AG10803 (cell line): ENCODE measurements around the gene FMNL2.
"Not testable (repeated sequence)": the region's sequence is repeated elsewhere in the genome, so short reads cannot be mapped to it uniquely, and the experiment has no call there.

Source experiments
- DNase-seq: peaks from one replicate; pipeline ENCODE4 v3.0.0; 2010; ENCODE audit warnings: low read depth
- H3K4me3 ChIP-seq: 2 replicates; pipeline ENCODE4 v1.5.1; 2011; ENCODE audit warnings: mild to moderate bottlenecking, low read length, control low read depth
- TF ChIP-seq, protein P1 (sequence below): conservative IDR thresholded peaks from 2 replicates; pipeline ENCODE4 v1.5.1; 2011; ENCODE audit warnings: mild to moderate bottlenecking, low read length, control low read depth, inconsistent platforms

Gene FMNL2

DNA sequence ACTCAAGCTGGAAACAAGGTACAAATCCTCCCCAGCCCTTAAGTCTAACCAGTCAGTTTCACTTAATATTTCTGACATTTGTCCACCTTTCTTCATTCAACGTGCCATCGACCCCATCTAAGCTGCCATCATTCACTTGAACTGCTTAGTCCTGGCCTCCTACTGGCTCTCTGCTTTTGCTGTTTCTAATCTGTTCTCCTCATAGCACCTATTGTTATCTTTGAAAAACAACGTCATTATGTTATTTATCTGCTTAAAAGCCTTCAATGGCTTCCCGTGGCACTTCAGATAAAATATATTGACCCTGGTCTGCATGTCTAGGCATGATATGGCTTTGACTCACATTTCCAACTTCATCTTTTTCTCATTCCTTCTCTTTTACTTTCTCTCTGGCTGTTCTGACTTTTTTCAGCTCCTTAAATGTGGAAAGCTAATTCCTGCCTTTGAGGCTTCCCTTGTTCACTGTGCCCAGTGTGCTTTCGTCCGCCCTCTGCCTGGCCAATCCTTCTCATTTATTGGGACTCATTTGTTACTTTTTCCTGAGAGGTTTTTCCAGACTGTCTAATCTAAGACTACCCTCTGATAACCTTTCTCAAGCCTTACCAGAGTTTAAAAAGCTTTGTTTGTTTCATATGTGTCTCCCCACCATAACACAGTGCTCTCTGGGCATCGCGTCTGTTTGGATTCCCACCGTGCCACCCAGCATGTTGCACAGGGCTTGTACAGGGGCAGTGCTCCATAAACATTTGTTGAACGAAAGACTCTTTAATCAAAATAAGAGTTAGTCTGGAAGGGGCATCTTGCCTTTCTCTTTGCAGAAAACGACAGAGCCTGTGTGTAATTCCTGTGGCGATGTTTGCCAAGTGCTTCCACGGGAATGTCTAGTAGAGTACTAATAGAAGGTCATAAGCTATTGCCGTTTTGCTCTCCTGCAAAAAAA, 183.9 kb downstream of the FMNL2 start:
- no peak overlapping the region for H3K4me3 ChIP-seq
- DNase-seq, result no peak
- TF ChIP-seq, protein P1, sequence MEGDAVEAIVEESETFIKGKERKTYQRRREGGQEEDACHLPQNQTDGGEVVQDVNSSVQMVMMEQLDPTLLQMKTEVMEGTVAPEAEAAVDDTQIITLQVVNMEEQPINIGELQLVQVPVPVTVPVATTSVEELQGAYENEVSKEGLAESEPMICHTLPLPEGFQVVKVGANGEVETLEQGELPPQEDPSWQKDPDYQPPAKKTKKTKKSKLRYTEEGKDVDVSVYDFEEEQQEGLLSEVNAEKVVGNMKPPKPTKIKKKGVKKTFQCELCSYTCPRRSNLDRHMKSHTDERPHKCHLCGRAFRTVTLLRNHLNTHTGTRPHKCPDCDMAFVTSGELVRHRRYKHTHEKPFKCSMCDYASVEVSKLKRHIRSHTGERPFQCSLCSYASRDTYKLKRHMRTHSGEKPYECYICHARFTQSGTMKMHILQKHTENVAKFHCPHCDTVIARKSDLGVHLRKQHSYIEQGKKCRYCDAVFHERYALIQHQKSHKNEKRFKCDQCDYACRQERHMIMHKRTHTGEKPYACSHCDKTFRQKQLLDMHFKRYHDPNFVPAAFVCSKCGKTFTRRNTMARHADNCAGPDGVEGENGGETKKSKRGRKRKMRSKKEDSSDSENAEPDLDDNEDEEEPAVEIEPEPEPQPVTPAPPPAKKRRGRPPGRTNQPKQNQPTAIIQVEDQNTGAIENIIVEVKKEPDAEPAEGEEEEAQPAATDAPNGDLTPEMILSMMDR, result no peak

DNA sequence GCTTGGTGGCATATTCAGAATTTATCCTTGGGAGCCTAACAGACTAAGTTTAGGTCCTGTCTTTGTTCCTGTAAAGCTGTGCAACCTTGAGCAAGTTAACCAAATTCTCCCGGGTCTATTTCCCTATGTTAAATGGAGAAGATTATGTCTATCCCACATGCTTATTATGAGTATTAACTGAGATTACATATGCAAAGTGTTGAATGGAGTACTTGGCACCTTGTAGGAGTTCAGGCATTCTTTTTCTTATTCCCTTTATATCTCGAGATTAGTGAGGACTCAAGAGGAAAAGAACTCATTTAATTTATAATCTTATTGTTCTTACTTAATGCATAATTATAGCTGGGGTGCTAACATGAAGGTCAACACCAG, 184.6 kb downstream of the FMNL2 start:
- TF ChIP-seq, protein P1, result no peak
- DNase-seq, result no peak

DNA sequence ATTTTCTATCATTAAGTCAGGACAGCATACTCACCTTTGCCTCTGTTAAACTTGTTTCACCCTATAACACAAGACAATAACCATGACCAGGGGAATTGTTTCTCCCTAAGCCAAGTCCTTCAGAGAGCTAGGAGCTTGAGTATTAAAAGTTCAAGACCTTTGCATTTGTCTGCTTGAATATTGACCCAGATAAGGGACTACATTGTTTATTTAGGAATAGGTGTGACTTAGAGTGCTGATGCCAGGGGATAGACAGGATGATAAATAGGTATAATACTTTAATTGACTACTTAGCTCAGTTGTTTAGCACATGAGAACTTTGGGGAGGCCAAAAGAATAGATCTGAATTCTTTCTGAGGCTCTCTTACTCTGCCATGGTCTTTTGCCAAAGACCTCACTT, 185.8 kb downstream of the FMNL2 start:
- no peak overlapping the region for H3K4me3 ChIP-seq
- TF ChIP-seq, protein P1, result no peak
- DNase-seq, result no peak

More for the DNA sequence above, 184.6 kb downstream of the FMNL2 start:
- no peak overlapping the region for H3K4me3 ChIP-seq

DNA sequence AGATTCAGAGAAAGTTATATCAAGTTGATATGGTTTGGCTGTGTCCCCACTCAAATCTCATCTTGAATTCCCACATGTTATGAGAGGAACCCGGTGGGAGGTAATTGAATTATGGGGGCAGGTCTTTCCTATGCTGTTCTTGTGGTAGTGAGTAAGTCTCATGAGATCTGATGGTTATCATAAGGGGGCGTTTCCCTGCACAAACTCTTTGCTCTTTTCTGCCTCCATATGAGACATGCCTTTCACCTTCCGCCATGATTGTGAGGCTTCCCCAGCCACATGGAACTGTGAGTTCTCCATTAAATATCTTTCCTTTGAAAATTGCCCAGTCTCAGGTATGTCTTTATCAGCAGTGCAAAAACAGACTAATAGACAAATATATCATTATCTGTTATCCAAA, 187.5 kb downstream of the FMNL2 start:
- H3K4me3 ChIP-seq, DNase-seq: not testable (repeated sequence)

DNA sequence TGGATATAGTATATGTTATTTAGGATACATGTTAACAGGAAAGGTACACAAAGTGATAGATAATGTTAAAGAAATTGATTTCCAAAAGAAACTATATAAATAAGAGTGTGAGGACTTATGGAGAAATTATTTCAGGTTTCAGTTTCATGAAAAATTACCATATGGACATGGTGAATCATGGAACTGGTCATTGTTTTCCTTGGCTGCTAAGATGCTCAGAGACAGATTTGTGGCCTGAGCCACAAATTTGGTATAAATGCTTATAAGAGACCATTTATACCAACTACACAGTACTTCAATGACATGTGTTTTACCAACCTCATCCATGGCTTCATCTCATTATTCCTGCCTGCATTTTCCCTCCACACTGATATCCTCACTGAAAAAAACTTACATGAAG, 188.1 kb downstream of the FMNL2 start:
- no peak overlapping the region for H3K4me3 ChIP-seq
- peak; percentile 58 for DNase-seq
- TF ChIP-seq, protein P1, result no peak

DNA sequence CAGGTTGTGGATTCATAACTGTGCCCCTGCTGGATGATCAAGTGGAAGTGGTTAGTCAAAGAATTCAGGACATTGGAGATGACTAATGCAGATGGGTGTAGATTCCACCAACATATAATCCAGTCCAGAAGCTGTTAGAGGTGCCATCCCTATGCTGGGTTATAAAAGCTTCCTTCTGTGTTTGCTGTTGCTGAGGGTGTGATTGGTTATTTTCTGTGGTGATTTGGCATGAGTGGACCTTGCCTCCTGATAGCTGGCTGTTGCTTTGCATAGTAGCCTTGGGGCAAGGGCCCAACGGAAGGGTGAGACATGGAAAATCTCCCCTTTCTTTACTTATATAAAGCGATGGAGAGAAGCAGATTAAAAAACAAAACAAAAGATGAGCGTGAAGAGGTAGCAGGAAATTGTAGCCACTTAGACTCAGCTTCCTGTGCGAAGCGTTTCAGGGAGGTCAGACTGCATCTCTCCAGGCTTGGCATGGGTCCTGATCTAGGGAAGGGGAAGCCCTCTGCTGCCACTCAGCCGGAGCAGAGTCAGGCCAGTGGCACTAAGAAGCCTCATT, 190.4 kb downstream of the FMNL2 start:
- DNase-seq, result peak; percentile 73
- H3K4me3 ChIP-seq, result no peak overlapping the region
- TF ChIP-seq, protein P1, result no peak

DNA sequence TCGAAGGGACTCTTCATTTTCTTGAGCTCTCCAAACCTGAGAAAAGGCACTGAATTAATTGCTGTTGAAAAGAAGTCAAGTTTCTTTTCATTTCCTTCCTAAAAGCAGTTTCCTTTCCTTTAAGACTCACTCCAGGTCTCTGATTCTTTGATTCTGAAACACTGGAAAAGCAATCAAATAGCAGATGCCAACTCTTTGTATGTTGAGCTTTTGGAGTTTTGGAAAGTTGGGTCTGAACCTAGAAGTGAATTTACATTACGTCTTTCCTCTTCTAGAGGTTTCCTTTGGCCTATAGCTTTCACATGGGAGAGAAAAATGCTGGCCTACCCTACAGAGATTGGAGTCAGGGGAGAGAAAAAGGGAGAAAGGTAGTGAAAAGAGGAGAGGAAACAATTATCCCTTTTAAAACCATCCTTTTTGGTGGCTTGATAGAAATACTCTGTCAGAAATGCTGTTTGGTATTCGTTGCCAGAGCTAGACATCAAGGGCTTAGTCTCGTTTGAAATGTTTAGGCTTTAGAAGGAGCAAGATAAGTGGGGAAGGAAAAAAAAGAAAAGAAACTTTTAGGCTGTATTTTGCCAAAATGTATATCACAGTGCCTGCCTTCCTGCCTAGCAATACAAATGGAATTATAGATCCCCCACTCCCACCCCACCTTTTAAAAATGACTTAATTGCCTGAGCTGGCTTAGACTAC, 194.6 kb downstream of the FMNL2 start:
- TF ChIP-seq, protein P1, result no peak
- H3K4me3 ChIP-seq, result no peak overlapping the region
- DNase-seq, result no peak
